ENCODE measurements around the gene HAUS7. TPM values are rescaled to one million over a fixed set of nuclear protein-coding genes. Genes with fewer than 3 reads are reported as not detected.

HAUS7 gene
- total RNA-seq, 4 donors from 2014 or later, result 20.7 to 46.8 (median 27.7) TPM

Small RNAs within 50 kb of the gene (small RNA-seq; reads per million reads assigned to genes)
- not detected for gene RN7SL667P

Other genes starting within 250 kb of the HAUS7 start
- gene PNMA6F, start 148.8 kb downstream of the HAUS7 start, total RNA-seq, result not detected
- 10 to 100 TPM in 3 of 4 donors, 1 to 10 TPM in 1; 8.2 to 16.4 (median 12.1) TPM for gene ZNF275, start 136.4 kb downstream of the HAUS7 start, total RNA-seq
- gene PNMA6E, start 69.2 kb downstream of the HAUS7 start, total RNA-seq, result not detected
- 1 to 10 TPM; 1.1 to 1.8 (median 1.4) TPM for gene ZFP92, start 59.1 kb downstream of the HAUS7 start, total RNA-seq
- 1 to 10 TPM in 2 of 4 donors, under 1 TPM in 1, not detected in 1; 0.40 to 8.9 (median 3.2) TPM for gene TREX2, start 24.5 kb downstream of the HAUS7 start, total RNA-seq
- 10 to 100 TPM; 51.0 to 84.0 (median 68.6) TPM for gene BGN, start 24.4 kb upstream of the HAUS7 start, total RNA-seq
- gene ATP2B3, start 47.1 kb upstream of the HAUS7 start, total RNA-seq, result not detected
- 10 to 100 TPM; 22.0 to 43.3 (median 33.0) TPM for gene CCNQ, start 128.6 kb upstream of the HAUS7 start, total RNA-seq
- gene DUSP9, start 176.6 kb upstream of the HAUS7 start, total RNA-seq, result not detected
- under 1 TPM in 1 of 4 donors, not detected in 3; 0.83 TPM for gene PNCK, start 203.2 kb upstream of the HAUS7 start, total RNA-seq
- gene SLC6A8, start 217.3 kb upstream of the HAUS7 start, total RNA-seq, result 1 to 10 TPM; 4.0 to 8.0 (median 6.1) TPM

Data from thyroid gland (tissue), 4 donors.